ENCODE results near the gene SDHA. TPM values are rescaled to one million over a fixed set of nuclear protein-coding genes. Genes with fewer than 3 reads are reported as not detected.
"Not testable (repeated sequence)": the region's sequence is repeated elsewhere in the genome, so short reads cannot be mapped to it uniquely, and the experiment has no call there.

The SDHA gene
- total RNA-seq, 2 experiments from 2014 or later: 201 TPM

DNA sequence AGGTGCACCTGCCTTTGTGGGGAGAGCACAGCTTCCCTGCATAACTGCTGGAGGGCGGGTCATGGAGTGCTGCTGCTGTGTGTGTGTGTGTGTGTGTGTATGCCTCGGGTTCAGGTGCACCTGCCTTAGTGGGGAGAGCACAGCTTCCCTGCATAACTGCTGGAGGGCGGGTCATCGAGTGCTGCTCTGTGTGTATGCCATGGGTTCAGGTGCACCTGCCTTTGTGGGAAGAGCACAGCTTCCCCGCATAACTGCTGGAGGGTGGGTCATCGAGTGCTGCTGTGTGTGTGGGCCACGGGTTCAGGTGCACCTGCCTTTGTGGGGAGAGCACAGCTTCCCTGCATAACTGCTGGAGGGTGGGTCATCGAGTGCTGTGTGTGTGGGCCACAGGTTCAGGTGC lies 84.3 kb downstream of the SDHA start:
- H3K27me3 Mint-ChIP-seq; H3K27ac Mint-ChIP-seq; H3K36me3 Mint-ChIP-seq; H3K4me1 Mint-ChIP-seq; H3K4me3 Mint-ChIP-seq; H3K9me3 Mint-ChIP-seq (ENCODE audit: low read depth); DNase-seq; ATAC-seq: not testable (repeated sequence)
- CTCF ChIA-PET: interaction anchor here (0.6 to 0.9 kb wide), 2 partner anchors 116 to 142 kb away, joined by 3 to 5 read pairs; no protein-coding TSS in a partner anchor

DNA sequence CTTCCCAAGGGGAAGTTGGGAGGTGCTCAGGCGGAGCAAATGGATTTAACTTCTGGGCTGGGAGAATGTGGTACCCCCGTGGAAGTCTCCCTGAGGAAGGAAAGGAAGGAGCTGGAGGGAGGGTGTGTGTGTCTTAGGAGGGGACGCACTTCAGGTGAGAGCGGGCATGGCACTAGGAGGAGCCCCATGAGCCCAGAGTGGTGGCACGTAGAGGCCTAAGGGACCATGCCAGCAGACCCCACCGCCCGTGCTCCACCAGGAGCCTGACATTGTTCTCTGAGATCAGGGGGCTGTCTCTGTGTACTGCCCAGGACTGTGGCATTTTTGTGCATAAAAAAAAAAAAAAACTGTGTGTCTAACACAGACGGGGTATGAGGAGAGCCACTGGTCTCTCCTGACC lies 84.8 kb downstream of the SDHA start:
- CTCF ChIA-PET: interaction anchor here (0.9 kb wide), 1 partner anchor 142 kb away, joined by 5 read pairs; no protein-coding TSS in a partner anchor
- H3K27ac Mint-ChIP-seq: no peak overlapping the region

DNA sequence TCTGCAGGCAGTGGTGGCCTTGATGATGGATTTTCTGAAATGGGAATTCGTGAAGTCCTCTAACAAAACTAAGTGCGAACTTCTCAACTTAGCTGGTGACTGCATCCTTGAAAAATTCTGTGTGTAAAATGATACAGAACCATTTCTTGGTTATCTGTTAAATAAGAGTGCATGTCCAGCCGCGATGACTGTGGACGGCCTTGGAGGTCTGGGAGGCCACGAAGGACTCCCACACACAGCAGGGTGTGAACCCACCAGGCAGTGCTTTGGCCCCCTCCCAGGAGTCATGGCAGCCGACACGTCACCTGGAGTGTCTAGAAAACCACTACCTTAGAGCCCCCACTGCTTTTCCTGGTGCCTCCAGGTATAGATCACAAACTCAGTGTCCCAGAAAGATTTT lies 85.6 kb downstream of the SDHA start:
- H3K36me3 Mint-ChIP-seq; H3K27ac Mint-ChIP-seq; DNase-seq; CTCF ChIA-PET; H3K4me1 Mint-ChIP-seq; H3K27me3 Mint-ChIP-seq; H3K9me3 Mint-ChIP-seq (ENCODE audit: low read depth); H3K4me3 Mint-ChIP-seq; ATAC-seq: not testable (repeated sequence)

More for the DNA sequence above, 84.8 kb downstream of the SDHA start:
- DNase-seq (no peak), ATAC-seq (no peak)
- Mint-ChIP-seq H3K27me3 (no peaks in the 10 kb centered on the region), H3K9me3 (ENCODE audit: low read depth) (no peaks in the 10 kb centered on the region), H3K36me3 (peaks cover 6% of the 10 kb centered on the region), H3K4me1 (no peaks in the 10 kb centered on the region), H3K4me3 (no peak overlapping the region)

DNA sequence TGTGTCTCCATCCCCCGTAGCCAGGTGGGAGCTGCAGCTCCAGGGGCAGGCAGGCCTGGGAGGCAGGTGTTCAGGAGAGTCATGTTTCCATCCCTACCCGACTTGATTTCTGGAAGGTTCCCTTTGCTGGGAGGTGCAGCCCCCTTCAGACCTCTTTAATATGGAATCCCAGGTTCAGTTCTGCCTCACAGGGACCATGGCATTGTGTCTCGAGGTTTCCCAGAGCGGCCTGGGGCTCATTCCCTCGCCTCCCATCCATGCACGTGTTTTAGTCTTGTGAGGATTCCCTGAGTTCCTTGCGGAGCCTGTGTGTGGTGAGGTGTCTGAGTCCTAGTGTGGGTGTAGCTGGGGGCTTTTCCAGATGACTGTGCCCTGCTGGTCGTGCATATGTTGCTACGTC lies 86.9 kb downstream of the SDHA start:
- no peaks in the 10 kb centered on the region for H3K9me3 Mint-ChIP-seq (ENCODE audit: low read depth)
- no peaks in the 10 kb centered on the region for H3K4me1 Mint-ChIP-seq
- H3K36me3 Mint-ChIP-seq: peaks cover 6% of the 10 kb centered on the region
- ATAC-seq (no peak), DNase-seq (no peak)
- no peaks in the 10 kb centered on the region for H3K27me3 Mint-ChIP-seq
- H3K27ac Mint-ChIP-seq: no peak overlapping the region
- CTCF ChIA-PET: no interaction called here
- no peak overlapping the region for H3K4me3 Mint-ChIP-seq

DNA sequence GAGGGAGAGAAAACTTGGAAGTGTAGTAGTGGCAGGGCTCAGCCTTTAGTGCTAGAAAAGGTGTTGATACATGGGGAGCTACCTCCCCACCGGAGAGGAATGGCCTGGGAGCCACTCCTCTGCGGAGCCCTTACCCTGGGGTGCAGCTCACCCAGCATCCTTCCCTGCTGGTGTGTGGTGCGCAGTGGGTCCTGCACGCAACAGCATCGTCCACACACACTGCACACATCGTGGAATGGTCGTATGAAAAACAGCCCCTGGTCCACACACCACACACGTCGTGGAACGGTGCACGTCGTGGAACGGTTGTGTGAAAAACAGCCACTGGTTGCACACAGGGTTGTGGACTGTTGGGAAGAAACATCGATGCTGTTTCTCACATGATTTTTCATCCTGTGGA lies 87.3 kb downstream of the SDHA start:
- ATAC-seq (no peak), DNase-seq (no peak)
- H3K27ac Mint-ChIP-seq: no peak overlapping the region
- H3K9me3 Mint-ChIP-seq (ENCODE audit: low read depth): no peaks in the 10 kb centered on the region
- H3K36me3 Mint-ChIP-seq: peaks cover 6% of the 10 kb centered on the region
- H3K4me3 Mint-ChIP-seq: no peak overlapping the region
- no peaks in the 10 kb centered on the region for H3K27me3 Mint-ChIP-seq
- no peaks in the 10 kb centered on the region for H3K4me1 Mint-ChIP-seq
- CTCF ChIA-PET: no interaction called here

DNA sequence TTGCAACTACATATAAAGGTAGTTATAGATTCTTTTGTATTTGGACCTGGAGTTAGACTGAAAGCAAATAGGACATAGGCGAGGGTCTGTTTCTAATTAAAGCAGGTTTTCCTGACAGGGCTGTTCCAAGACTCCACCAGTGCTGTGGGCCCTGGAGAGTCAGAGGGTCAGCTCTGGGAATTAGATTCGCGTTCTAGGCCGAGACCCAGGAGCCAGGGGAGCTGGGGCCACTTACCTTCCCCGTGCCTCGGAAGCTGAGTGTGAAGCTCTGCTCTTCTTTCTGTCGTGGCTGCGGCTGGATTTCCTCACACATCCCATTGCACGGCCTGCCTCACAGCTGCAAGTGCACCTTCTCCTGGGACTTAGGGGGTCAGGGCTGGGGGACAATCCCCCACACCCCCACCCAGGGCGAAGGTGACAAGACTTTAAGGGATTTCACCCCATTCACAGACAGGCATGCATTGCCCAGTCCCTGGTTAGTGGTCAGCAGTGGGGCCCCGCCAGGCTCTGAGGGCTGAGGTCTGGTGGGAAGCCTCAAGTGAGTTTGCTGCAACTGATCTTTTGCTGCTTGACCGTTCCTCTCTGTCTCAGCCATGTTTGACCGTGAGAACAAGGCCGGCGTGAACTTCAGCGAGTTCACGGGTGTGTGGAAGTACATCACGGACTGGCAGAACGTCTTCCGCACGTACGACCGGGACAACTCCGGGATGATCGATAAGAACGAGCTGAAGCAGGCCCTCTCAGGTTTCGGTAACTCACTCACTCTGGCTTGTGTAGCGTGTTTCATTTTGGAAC lies 88.1 kb downstream of the SDHA start:
- CTCF ChIA-PET: no interaction called here

More for the DNA sequence above, 88.1 kb downstream of the SDHA start:
- Mint-ChIP-seq H3K27ac (no peak overlapping the region), H3K4me3 (no peak overlapping the region), H3K36me3 (peaks cover 8% of the 10 kb centered on the region), H3K27me3 (no peaks in the 10 kb centered on the region), H3K4me1 (peaks cover 4% of the 10 kb centered on the region), H3K9me3 (ENCODE audit: low read depth) (no peaks in the 10 kb centered on the region)
- DNase-seq (peak; percentile 39), ATAC-seq (no peak)

Other genes starting within 250 kb of the SDHA start
- gene PLEKHG4B, start 126.2 kb upstream of the SDHA start, total RNA-seq: not detected
- not detected for gene LRRC14B, start 26.8 kb upstream of the SDHA start, total RNA-seq
- gene CCDC127, start 167 bp upstream of the SDHA start, total RNA-seq: 1 to 10 TPM; 4.8 to 6.2 TPM
- gene PDCD6, start 53.3 kb downstream of the SDHA start, total RNA-seq: 100 to 1,000 TPM in 1 of 2 experiments, 10 to 100 TPM in 1; 81.7 to 101 TPM
- 10 to 100 TPM; 56.8 to 64.0 TPM for gene AHRR, start 103.4 kb downstream of the SDHA start, total RNA-seq
- 10 to 100 TPM; 68.2 to 71.2 TPM for gene EXOC3, start 224.9 kb downstream of the SDHA start, total RNA-seq

Data from activated CD8-positive, alpha-beta memory T cell treated with anti-CD3 and anti-CD28 coated beads, Interleukin-2, amount 10 ng/mL, durations not matched to agents 7 days and 5 days (primary cell).